ENCODE results near the gene PRDM7.

- TF ChIP-seq POLR2A (IDR thresholded peaks at IDR 0.05), result no peak
- no peak for TF ChIP-seq CTCF (IDR thresholded peaks at IDR 0.05)
Observed at GRCh38 chr16:90047714-90048346, 29.3 kb downstream of the PRDM7 start.
